Activated gamma-delta T cell treated with Interleukin-2 at 50 U/mL for 16 hours (primary cell): ENCODE data around the gene N4BP3.
A peak's percentile ranks its signal among the peaks of the same experiment; 100 is the strongest.

Experiments used
- DNase-seq: peaks from one replicate; pipeline ENCODE4 v3.0.0-alpha.2; 2020

Gene N4BP3

GRCh38 chr5:178152491-178153444, 39.4 kb downstream of the N4BP3 start:
- DNase-seq, result no peak

- DNase-seq, result peak; percentile 95
These were observed 40.4 kb downstream of the N4BP3 start, which contains the start of gene NHP2 for GRCh38 chr5:178153530-178154340. NHP2 (minus strand) TSS chr5:178153885; CDS start chr5:178153817, 68 bp downstream.

GRCh38 chr5:178155065-178155464, 41.7 kb downstream of the N4BP3 start:
- no peak for DNase-seq

- no peak for DNase-seq
These were observed 46.8 kb downstream of the N4BP3 start for GRCh38 chr5:178160176-178160575.

GRCh38 chr5:178162481-178162880, 49.1 kb downstream of the N4BP3 start:
- no peak for DNase-seq

- peak; percentile 92 for DNase-seq
These were observed 50.7 kb downstream of the N4BP3 start for GRCh38 chr5:178163772-178164735.

- DNase-seq, result no peak
These were observed 52.2 kb downstream of the N4BP3 start for GRCh38 chr5:178165581-178165980.

GRCh38 chr5:178170455-178170854, 57.1 kb downstream of the N4BP3 start:
- no peak for DNase-seq

- no peak for DNase-seq
These were observed 61.1 kb downstream of the N4BP3 start for GRCh38 chr5:178174456-178174855.
